Hematopoietic multipotent progenitor cell treated with erythropoietin and hydrocortisone succinate and interleukin-3 and kit ligand, for 8 days (in vitro differentiated cells): ENCODE data around the gene RAVER1.
A peak's percentile ranks its signal among the peaks of the same experiment; 100 is the strongest.
"Not testable (repeated sequence)": the region's sequence is repeated elsewhere in the genome, so short reads cannot be mapped to it uniquely, and the experiment has no call there.

ENCODE experiments used
- DNase-seq: peaks from one replicate; pipeline ENCODE4 v3.0.0-alpha.2; 2015

RAVER1 gene

DNA sequence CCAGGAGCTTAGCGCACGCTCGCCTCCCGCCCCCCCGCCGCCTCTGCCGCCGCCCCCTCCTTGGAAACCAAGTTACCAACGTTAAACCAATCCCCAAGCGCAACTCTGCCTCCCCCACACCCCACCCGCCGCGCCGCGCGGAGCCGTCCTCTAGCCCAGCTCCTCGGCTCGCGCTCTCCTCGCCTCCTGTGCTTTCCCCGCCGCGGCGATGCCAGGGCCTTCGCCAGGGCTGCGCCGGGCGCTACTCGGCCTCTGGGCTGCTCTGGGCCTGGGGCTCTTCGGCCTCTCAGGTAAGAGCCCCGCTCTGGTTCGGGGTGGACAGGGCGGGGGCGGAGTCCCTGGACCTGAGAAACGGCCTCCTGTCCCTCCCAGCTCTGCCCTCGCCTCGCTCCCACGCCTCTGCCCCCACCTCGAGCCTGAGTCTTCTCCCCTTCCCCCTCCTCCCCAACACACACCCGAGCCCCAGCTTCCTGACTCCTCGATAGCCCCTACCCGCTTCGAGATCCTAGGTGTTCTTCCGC lies 43.4 kb downstream of the RAVER1 start, which contains the start of gene ICAM5:
ICAM5 (plus strand) TSS at position 117 of the 521 bp plus-strand sequence; CDS start at position 209, 92 bp downstream.
- peak; percentile 68 for DNase-seq

DNA sequence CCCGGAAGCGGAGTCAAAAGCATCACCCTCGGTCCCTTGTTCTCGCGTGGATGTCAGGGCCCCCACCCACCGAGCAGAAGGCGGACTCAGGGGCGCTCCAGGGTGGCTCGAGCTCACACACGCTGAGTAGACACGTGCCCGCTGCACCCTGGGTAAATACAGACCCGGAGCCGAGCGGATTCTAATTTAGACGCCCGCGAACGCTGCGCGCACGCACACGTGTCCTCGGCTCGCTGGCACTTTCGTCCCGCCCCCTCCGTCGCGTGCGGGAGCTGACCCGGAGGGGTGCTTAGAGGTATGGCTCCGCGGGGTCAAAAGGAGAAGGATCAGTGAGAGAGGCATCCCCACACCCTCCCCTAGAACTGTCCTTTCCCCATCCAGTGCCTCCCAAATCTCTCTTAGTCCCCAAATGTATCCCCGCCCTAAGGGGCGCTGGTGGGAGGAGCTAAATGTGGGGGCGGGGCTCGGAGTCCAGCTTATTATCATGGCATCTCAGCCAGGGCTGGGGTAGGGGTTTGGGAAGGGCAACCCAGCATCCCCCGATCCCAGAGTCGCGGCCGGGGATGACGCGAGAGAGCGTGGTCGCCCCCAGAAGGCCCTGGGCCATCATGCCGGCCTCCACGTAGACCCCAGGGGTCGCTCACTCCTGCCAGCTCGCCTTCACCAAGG lies 44.0 kb downstream of the RAVER1 start:
- peak; percentile 96 for DNase-seq

DNA sequence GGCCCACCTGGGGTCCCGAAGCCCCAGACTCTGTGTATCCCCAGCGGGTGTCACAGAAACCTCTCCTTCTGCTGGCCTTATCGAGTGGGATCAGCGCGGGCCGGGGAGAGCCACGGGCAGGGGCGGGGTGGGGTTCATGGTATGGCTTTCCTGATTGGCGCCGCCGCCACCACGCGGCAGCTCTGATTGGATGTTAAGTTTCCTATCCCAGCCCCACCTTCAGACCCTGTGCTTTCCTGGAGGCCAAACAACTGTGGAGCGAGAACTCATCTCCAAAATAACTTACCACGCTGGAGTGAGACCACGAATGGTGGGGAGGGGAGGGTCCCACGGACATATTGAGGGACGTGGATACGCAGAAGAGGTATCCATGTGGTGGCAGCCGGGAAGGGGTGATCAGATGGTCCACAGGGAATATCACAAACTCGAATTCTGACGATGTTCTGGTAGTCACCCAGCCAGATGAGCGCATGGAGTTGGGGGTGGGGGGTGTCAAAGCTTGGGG lies 44.6 kb downstream of the RAVER1 start:
- peak; percentile 96 for DNase-seq

GRCh38 chr19:10286803-10287737 lies 46.3 kb downstream of the RAVER1 start, which contains the start of gene ICAM4:
Gene ICAM4 (plus strand): TSS chr19:10286955. CDS start chr19:10287013, 58 bp downstream.
- DNase-seq = peak; percentile 95

GRCh38 chr19:10285393-10285792 lies 47.9 kb downstream of the RAVER1 start:
- no peak for DNase-seq

DNA sequence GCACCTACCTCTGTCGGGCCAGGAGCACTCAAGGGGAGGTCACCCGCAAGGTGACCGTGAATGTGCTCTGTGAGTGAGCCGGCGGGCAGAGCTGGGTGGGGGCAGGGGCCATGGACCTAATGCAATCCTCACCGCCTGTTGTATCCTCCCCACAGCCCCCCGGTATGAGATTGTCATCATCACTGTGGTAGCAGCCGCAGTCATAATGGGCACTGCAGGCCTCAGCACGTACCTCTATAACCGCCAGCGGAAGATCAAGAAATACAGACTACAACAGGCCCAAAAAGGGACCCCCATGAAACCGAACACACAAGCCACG lies 48.4 kb downstream of the RAVER1 start:
- no peak for DNase-seq

- no peak for DNase-seq
Measured at GRCh38 chr19:10284065-10284959, 49.0 kb downstream of the RAVER1 start.

DNA sequence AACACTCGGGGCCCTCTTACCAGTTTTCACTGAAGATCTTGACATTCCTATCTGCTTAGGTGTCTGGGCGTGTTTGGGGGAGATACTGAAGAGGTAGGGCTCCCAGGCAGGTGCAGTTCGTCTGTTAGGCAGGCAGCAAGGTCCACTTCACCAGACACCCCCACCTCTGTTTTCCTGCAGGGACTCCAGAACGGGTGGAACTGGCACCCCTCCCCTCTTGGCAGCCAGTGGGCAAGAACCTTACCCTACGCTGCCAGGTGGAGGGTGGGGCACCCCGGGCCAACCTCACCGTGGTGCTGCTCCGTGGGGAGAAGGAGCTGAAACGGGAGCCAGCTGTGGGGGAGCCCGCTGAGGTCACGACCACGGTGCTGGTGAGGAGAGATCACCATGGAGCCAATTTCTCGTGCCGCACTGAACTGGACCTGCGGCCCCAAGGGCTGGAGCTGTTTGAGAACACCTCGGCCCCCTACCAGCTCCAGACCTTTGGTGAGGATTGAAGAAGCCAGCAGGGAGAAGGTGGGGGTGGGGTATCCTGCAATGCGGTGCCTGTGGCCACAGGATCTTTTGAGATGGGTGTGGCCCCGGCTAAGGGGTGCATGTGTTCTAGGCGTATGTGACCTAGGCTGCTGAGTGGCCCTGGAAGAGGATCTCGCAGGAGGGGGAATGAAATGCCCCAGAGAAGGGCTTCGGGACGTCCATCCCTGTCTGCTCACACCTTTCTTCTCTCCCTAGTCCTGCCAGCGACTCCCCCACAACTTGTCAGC lies 49.8 kb downstream of the RAVER1 start:
- DNase-seq = peak; percentile 54

DNA sequence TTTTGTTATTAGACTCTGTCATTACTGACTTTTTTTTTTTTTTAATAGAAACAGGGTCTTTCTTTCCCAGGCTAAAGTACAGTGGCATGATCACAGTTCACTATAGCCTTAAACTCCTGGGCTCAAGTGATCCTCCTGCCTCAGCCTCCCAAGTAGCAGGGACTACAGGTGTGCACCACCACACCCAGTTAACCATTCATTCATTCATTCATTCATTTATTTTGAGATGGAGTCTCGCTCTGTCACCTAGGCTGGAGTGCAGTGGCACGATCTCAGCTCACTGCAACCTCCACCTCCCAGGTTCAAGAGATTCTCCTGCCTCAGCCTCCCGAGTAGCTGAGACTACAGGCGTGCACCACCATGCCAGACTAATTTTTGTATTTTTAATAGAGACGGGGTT lies 51.3 kb downstream of the RAVER1 start:
- not testable (repeated sequence) for DNase-seq

DNA sequence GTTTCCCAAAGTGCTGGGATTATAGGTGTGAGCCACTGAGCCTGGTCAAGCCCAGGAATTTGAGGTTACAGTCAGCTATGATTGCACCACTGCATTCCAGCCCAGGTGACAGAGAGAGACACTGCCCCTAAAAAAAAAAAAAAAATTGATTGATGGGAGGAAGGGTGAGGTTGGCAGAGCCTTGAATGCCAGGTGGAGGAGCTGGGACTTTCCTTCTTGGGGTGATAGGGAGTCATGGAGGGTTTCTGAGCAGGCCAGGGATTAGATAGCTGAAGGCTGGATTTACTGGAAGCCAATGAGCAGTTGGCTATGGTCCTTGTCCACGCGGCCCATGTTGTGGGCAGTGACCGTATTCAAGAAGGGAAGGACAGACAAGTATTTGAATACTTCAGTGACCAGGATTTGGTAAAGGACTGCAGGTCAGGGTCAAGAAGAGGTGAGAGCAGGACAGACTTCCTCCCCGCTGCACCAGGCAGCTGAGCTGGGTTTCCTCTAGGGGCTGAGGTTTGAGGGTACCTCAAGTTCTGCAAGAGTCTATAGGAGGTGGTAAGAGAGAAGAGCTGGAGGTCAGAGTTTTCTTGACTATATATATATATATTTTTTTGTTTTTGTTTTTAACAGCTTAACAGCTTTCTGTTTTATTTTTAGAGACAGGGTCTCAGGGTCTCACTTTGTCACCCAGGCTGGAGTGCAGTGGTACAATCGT lies 53.4 kb downstream of the RAVER1 start:
- no peak for DNase-seq

DNA sequence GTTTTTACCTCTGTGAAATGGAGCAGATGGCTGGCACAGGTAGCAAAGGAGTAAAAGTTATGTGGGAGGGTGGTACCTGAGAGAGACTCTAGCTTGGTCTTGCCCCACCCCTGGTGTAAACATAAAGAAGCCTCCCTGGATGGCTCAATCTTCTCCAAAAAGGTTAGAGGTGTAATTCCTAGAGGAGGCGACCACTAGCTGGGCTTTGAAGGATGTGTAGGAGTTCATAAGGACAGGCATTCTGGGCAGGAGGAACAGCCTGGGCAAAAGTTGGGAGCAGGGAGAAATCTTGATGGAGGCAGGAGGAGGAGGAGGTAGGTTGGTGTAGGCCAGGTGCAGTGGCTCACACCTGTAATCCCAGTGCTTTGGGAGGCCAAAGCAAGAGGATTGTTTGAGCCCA lies 54.4 kb downstream of the RAVER1 start:
- no peak for DNase-seq

GRCh38 chr19:10277795-10278589 lies 55.3 kb downstream of the RAVER1 start:
- no peak for DNase-seq

DNA sequence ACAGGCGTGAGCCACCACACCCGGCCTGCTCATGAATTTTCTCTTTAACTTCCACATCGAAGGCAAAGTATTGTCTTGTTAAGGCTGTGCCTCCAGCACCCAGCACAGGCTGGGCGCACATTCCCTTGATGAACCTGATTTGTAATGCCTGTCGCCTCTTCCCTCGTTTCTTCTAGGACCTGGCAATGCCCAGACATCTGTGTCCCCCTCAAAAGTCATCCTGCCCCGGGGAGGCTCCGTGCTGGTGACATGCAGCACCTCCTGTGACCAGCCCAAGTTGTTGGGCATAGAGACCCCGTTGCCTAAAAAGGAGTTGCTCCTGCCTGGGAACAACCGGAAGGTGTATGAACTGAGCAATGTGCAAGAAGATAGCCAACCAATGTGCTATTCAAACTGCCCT lies 58.7 kb downstream of the RAVER1 start:
- no peak for DNase-seq

DNA sequence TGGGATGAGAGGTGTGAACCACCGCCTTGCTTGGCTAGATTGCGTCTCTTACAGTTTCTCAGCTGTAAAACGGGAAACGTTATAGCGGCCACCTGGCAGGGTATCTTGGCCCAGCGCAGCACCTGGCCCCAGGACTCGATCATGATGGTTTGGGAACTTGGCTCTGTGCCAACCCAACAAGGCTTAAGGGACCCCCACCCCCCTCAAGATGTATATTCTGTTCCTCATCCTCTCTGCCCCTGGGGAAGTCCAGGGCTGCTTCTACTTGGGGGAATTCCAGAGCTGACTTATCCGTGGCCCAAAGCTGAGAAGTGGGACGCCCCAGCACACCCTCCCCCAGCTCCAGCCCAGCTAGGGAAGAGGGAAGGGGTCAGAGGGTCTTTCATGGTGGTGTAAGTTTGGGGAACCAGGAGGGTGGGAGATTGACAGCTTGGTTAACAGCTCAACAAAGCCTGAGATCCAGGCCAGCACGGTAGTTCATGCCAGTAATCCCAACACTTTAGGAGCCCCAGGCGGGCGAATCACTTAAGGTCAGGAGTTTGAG lies 61.7 kb downstream of the RAVER1 start:
- no peak for DNase-seq

GRCh38 chr19:10270616-10271394 lies 62.5 kb downstream of the RAVER1 start, which contains the start of gene ICAM1:
Gene ICAM1 (plus strand): TSS chr19:10271120. CDS start chr19:10271160, 40 bp downstream.
- DNase-seq = peak; percentile 54

DNA sequence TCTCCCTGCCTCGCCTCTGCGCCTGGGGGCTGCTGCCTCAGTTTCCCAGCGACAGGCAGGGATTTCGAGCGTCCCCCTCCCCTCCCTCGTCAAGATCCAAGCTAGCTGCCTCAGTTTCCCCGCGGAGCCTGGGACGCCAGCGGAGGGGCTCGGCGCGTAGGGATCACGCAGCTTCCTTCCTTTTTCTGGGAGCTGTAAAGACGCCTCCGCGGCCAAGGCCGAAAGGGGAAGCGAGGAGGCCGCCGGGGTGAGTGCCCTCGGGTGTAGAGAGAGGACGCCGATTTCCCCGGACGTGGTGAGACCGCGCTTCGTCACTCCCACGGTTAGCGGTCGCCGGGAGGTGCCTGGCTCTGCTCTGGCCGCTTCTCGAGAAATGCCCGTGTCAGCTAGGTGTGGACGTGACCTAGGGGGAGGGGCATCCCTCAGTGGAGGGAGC lies 63.1 kb downstream of the RAVER1 start:
- peak; percentile 48 for DNase-seq

- DNase-seq = peak; percentile 82
Measured at GRCh38 chr19:10269333-10270179, 63.8 kb downstream of the RAVER1 start.

DNA sequence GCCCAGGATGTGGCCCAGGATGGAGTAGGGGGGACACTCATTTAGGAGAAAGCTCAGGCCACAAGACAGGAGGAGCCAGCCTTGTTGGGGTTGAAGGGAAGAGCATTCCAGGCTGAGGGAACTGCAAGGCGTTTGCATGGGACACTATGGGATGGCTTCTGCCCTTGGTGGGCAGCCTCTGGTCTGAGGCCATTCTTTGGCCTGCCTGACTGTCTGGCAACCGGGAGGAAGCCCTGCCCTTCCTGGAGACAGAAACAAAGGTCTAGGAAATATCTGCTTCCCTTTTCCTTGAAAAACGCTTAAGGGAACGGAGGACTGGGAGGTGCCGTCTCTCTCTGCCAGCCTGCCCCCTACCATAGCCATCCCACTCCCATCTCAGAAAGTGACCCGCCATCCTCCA lies 65.3 kb downstream of the RAVER1 start:
- no peak for DNase-seq
